Measurements from ENCODE around the gene IDH2. TPM values are rescaled to one million over a fixed set of nuclear protein-coding genes. Genes with fewer than 3 reads are reported as not detected.

IDH2 gene
- total RNA-seq, 1 donor from 2014 or later = 43.1 TPM

DNA sequence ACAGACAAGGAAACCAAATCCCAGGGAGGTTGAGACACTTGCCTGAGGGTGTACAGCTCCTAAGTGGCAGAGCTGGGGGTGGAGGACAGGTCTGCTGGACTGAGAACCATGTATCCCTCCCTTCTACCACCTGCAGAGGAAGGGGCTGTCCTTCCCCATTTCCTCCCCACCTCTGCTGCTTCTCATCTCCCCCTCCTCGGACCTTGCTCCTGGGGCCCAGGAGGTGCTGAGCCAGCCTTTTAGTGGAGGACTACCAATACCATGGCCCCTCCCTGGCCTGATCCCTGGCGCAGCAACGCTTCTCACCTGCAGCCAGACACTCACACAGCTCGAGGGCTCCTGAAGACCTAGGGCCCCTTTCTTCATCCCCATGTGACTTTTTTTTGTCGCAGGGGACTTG, 50.4 kb downstream of the IDH2 start:
- no peak for DNase-seq
- H3K27ac ChIP-seq = no peak overlapping the region
- ATAC-seq = no peak
- H3K9me3 ChIP-seq = no peaks in the 10 kb centered on the region
- no peaks in the 10 kb centered on the region for H3K27me3 ChIP-seq
- peaks cover 24% of the 10 kb centered on the region for H3K4me1 ChIP-seq
- no peak overlapping the region for H3K4me3 ChIP-seq
- no peaks in the 10 kb centered on the region for H3K36me3 ChIP-seq
- no peak for TF ChIP-seq CTCF (IDR thresholded peaks at IDR 0.05)
- intact Hi-C loops (cut with DNase I) = no loop called here

DNA sequence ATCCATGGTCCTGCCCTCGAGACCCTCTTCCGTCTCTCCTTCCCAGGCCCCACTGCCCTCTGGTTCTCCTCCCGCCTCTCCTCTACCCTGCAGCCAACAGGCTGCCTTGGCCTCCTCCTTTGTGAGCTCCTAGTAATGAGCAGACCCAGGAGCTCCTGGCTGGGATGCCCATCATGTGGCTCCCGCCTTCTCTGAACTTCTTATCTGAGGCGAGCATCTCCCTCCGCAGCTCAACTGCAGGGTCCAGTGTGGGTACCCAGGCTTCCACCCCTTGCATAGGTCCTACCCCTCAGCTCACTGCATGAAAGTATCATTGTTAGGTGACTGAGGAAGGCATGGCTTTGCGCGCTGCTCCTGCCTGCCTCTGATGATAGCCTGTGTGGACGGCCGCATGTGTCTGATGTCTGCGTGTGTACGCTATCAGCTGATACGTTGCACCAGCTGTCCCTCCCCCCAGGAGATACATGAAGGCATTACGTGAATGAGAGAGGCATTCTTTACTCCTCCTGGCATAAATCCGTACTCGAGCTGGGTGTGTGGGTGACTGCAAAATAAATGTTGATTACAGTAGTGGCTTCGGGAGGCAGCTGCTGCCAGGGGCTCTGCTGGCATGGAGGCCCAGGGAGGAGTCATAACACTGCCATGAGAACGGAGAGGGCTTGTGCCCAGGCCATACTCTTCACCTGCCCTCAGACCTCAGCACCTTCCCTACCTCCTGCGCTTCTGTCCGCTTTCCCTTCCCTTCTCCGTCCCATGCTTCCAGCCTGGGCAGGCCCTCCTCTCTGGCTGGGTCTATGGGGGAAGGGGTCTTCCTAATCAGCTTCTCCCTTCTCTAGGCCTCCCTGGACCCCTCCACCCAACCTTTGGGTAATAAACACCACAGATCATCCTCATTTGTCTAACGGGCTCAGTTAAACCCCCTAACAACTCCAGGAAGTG, 52.3 kb downstream of the IDH2 start:
- no peaks in the 10 kb centered on the region for H3K27me3 ChIP-seq
- intact Hi-C loops (cut with DNase I) = no loop called here
- no peak overlapping the region for H3K4me3 ChIP-seq
- no peak for ATAC-seq
- TF ChIP-seq CTCF (IDR thresholded peaks at IDR 0.05) = no peak
- no peaks in the 10 kb centered on the region for H3K36me3 ChIP-seq
- H3K4me1 ChIP-seq = peaks cover 27% of the 10 kb centered on the region
- DNase-seq = no peak
- no peak overlapping the region for H3K27ac ChIP-seq
- H3K9me3 ChIP-seq = no peaks in the 10 kb centered on the region

GRCh38 chr15:90049030-90049429, 53.2 kb downstream of the IDH2 start:
- no peak for ATAC-seq
- intact Hi-C loops (cut with DNase I) = no loop called here
- DNase-seq = no peak
- Histone ChIP-seq H3K27me3 (no peaks in the 10 kb centered on the region), H3K9me3 (no peaks in the 10 kb centered on the region), H3K4me3 (no peak overlapping the region), H3K36me3 (no peaks in the 10 kb centered on the region), H3K27ac (no peak overlapping the region), H3K4me1 (peaks cover 20% of the 10 kb centered on the region)
- TF ChIP-seq CTCF (IDR thresholded peaks at IDR 0.05) = no peak

DNA sequence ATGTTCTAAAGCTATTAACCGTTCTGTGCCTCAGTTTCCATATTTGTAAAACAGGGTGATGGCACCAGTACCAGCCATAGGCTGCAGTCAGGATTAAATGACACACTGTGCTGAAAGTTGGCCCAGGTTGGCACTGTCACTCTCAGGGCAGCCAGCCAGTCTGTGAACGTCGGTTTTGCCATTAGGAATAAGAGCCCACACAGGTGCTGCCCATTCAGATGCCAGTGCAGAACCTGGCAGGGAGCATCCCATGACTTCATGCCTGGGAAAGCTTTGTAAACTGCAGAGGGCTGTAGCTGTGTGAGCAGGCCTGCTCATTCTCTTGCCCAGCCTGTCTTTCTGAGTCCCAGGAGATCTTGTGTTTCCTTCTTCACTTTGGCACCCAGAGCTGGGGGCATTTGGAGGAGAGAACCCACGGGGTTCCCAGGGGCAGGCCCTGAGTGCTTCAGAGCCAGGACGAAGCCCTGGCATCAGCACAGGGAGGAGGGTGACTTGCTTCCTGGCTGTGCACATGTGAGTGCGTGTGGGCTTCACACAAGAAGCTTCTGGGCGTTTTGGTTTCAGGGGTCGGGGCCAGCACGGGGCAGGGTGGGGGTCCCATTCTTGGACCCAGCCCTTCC, 54.2 kb downstream of the IDH2 start:
- ATAC-seq = no peak
- no peak for DNase-seq
- Histone ChIP-seq H3K4me1 (peaks cover 20% of the 10 kb centered on the region), H3K27me3 (no peaks in the 10 kb centered on the region), H3K4me3 (no peak overlapping the region), H3K36me3 (no peaks in the 10 kb centered on the region), H3K9me3 (no peaks in the 10 kb centered on the region), H3K27ac (peak overlapping the region; percentile 25)
- intact Hi-C loops (cut with DNase I) = no loop called here
- no peak for TF ChIP-seq CTCF (IDR thresholded peaks at IDR 0.05)

DNA sequence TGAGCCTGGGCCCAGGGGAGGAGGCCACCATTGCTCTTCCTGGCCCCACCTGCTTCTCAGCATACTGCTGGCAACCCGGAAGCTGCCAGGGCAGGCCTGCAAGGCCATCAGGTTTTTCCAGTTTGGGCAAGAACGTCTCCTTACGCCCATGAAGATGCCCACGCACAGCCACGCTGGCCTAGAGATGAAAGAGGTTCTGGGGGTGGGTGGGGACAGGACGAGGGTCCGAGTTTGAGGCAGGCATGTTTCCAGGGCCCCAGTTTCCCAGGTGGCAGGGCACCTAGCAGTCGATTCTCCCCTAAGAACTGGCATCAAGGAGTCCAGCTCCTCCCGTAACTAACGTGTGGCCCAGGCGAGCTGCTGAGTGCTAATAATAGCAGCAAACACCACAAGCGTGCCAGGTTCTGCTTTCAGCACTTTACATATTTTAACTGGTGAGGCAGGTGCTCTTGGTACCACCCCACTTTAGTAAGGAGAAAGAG, 55.3 kb downstream of the IDH2 start:
- peak; percentile 86 for ATAC-seq
- DNase-seq = peak; percentile 86
- Histone ChIP-seq H3K9me3 (no peaks in the 10 kb centered on the region), H3K27ac (peak overlapping the region; percentile 79), H3K4me1 (peaks cover 20% of the 10 kb centered on the region), H3K36me3 (no peaks in the 10 kb centered on the region), H3K27me3 (no peaks in the 10 kb centered on the region), H3K4me3 (no peak overlapping the region)
- no peak for TF ChIP-seq CTCF (IDR thresholded peaks at IDR 0.05)
- intact Hi-C loops (cut with DNase I) = no loop called here

All from upper lobe of right lung (tissue), 1 donor.